WERI-Rb-1 (cell line): Measurements from ENCODE around the gene PKDCC.
A peak's percentile ranks its signal among the peaks of the same experiment; 100 is the strongest.

ENCODE experiments used
- DNase-seq: peaks from one replicate; pipeline ENCODE4 v3.0.0-alpha.2; 2020
- H3K27ac ChIP-seq: fragments of 250-450 bp; sonication (Bioruptor Pico); 2 replicates; pipeline ENCODE4 v1.5.1; 2020; ENCODE audit warnings: mild to moderate bottlenecking, moderate library complexity
- H3K27me3 ChIP-seq: fragments of 250-450 bp; sonication (Bioruptor Pico); 2 replicates; pipeline ENCODE4 v1.5.1; 2021; ENCODE audit warnings: mild to moderate bottlenecking, low read depth, moderate library complexity; ENCODE audit not compliant: insufficient read depth, severe bottlenecking
- H3K36me3 ChIP-seq: fragments of 250-450 bp; sonication (Bioruptor Pico); 2 replicates; pipeline ENCODE4 v1.5.1; 2020; ENCODE audit warnings: mild to moderate bottlenecking, moderate library complexity
- H3K4me3 ChIP-seq: 2 replicates; pipeline ENCODE4 v1.5.1; 2011; ENCODE audit warnings: low read depth, mild to moderate bottlenecking, control low read depth, low read length
- H3K9me3 ChIP-seq: fragments of 250-450 bp; sonication (Bioruptor Pico); 2 replicates; pipeline ENCODE4 v1.5.1; 2021; ENCODE audit warnings: mild to moderate bottlenecking, moderate library complexity; ENCODE audit not compliant: severe bottlenecking
- TF ChIP-seq, protein P1 (sequence below): IDR thresholded peaks from 2 replicates; pipeline ENCODE4 v1.5.1; 2011; ENCODE audit warnings: low read depth, mild to moderate bottlenecking, control low read depth, inconsistent platforms, low read length

Gene PKDCC

DNA sequence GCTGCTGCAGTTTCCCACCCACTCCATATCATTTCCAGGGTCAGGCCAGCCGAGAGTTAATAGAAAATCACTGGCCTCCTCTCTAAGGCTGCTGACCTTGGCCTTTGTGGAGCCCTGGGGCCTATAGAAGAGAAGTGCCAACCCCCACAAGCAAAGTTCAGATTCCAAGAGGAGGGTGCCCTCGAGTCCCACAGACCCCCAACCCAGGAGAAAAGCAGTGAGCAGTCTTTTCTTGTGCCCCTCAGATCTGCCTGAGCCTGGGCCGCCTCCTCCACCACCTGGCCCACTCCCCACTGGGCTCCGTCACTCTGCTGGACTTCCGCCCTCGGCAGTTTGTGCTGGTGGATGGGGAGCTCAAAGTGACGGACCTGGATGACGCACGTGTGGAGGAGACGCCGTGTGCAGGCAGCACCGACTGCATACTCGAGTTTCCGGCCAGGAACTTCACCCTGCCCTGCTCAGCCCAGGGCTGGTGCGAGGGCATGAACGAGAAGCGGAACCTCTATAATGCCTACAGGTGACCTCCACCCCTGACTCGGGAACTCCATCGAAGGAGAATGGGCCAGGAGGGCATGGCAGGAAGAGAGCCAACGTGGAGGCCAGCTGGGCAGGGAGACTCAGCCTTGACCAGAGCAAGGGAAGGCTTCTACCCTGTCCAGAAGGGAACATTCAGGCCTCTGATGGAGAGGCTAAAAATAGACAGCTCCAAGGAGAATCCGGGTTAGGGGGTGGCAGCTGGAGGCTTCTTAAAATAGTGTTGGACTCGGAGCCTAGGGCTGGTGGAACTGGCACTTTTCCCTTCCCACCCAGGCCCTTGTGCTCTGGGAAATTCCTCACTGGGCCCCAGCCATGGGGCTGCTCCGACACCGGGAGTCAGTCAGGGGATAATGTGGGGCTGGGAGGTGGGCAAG, 6.2 kb downstream of the PKDCC start:
- H3K4me3 ChIP-seq, result no peak overlapping the region
- DNase-seq, result no peak
- peaks cover 19% of the 10 kb centered on the region for H3K27me3 ChIP-seq
- no peak overlapping the region for H3K27ac ChIP-seq
- peaks cover 2% of the 10 kb centered on the region for H3K9me3 ChIP-seq
- TF ChIP-seq, protein P1, sequence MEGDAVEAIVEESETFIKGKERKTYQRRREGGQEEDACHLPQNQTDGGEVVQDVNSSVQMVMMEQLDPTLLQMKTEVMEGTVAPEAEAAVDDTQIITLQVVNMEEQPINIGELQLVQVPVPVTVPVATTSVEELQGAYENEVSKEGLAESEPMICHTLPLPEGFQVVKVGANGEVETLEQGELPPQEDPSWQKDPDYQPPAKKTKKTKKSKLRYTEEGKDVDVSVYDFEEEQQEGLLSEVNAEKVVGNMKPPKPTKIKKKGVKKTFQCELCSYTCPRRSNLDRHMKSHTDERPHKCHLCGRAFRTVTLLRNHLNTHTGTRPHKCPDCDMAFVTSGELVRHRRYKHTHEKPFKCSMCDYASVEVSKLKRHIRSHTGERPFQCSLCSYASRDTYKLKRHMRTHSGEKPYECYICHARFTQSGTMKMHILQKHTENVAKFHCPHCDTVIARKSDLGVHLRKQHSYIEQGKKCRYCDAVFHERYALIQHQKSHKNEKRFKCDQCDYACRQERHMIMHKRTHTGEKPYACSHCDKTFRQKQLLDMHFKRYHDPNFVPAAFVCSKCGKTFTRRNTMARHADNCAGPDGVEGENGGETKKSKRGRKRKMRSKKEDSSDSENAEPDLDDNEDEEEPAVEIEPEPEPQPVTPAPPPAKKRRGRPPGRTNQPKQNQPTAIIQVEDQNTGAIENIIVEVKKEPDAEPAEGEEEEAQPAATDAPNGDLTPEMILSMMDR, result no peak
- no peaks in the 10 kb centered on the region for H3K36me3 ChIP-seq

DNA sequence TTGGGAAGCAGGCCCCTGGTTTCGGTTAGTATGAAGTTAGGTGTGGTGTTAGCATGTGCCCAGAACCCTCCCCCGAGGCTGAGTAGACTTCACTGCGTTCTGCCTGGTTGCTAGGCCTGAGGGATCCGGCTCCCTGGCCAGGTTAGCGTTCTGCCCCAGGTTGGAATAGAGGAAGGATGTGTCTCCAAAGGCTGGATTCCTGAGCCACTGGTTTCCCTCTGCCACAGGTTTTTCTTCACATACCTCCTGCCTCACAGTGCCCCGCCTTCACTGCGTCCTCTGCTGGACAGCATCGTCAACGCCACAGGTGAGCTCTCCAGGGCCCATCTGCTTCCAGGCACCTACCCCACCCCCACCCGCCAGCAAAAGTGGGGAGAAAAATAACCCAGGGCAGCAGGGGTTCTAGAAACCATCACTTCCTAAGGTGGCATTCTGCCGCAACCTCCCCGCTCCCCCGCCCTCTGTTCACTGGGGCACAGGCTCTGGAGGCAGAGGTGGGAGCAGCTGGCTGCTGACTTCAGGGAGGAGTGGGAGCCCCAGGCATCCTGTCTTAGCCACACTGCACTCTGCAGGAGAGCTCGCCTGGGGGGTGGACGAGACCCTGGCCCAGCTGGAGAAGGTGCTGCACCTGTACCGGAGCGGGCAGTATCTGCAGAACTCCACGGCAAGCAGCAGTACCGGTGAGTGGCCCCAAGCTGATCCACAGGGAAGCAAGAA, 7.1 kb downstream of the PKDCC start:
- Histone ChIP-seq H3K36me3 (no peaks in the 10 kb centered on the region), H3K4me3 (no peak overlapping the region), H3K9me3 (no peaks in the 10 kb centered on the region), H3K27me3 (peaks cover 17% of the 10 kb centered on the region), H3K27ac (no peak overlapping the region)
- peak; percentile 86 for DNase-seq
- TF ChIP-seq, protein P1, result peak; percentile 96

DNA sequence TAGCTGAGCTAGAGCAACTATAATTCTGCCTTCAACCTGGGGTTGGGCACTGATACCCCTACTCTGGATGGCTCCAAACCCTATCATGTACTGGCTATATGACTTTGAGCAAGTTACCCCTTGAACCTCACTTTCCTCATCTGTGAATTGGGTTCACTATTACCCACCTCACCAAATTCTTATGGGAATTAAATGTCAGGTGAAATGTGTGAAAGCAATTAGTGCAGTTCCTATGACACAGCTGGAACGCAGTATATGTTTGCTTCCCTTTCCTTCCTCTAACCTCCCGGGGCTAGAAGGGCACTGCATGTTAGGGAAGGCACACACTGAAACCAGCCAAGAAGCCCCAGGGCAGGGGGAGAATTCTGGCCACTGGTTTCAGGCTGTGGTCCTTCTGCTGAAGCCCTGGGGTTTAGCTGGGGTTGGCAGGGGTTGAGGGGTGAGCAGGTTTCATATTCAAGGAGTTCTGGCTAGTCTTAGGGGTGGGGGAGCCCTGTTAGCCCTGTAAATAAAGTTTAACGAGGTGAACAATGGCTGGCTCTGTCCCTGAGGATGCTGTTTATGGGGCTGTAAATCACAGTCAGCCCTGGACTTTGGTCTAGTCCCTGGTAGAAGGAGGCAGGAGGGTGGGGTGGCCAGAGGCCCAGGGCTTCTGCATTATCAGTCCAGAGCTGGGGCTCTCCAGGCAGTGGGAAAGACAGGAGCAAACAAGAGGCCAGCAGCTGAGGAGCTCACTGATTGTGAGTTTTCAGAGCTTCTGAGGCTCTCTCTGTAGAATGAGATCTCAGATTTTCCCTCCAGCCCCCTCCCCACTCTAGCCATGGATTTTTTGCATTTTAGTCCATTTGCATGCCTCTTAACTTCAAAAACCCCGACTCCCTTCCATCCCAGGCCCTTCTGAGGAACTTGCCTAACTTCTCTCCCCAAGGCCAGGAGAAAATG, 8.0 kb downstream of the PKDCC start:
- Histone ChIP-seq H3K36me3 (no peaks in the 10 kb centered on the region), H3K4me3 (no peak overlapping the region), H3K9me3 (no peaks in the 10 kb centered on the region), H3K27me3 (peaks cover 7% of the 10 kb centered on the region), H3K27ac (no peak overlapping the region)
- TF ChIP-seq, protein P1, result no peak
- DNase-seq, result no peak

DNA sequence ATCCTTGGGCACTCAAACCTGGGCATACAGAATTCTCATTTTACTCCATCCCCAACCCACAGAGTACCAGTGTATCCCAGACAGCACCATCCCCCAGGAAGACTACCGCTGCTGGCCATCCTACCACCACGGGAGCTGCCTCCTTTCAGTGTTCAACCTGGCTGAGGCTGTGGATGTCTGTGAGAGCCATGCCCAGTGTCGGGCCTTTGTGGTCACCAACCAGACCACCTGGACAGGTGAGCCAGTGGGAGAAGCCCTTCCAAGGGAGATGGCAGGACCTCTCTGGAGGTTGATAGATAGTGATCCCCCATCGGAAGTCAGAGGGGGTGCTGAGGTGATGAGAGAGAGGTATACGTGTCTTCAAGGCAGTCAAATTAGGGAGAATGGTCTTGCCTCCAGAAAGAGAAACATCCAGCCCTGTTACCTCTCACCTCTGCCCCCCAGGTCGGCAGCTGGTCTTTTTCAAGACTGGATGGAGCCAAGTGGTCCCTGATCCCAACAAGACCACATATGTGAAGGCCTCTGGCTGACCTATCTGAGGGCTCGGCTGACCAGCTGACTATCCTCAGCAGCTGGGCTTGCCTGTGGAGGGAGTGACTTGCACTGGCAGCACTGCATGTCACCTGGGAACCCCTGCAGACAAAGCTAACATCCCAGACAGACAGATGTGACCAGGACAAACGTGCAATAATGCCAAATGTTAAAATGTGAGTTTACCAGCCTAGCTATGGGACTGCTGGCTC, 9.5 kb downstream of the PKDCC start:
- DNase-seq, result no peak
- Histone ChIP-seq H3K27me3 (peaks cover 11% of the 10 kb centered on the region), H3K9me3 (no peaks in the 10 kb centered on the region), H3K36me3 (no peaks in the 10 kb centered on the region), H3K27ac (no peak overlapping the region), H3K4me3 (no peak overlapping the region)
- TF ChIP-seq, protein P1, result no peak

DNA sequence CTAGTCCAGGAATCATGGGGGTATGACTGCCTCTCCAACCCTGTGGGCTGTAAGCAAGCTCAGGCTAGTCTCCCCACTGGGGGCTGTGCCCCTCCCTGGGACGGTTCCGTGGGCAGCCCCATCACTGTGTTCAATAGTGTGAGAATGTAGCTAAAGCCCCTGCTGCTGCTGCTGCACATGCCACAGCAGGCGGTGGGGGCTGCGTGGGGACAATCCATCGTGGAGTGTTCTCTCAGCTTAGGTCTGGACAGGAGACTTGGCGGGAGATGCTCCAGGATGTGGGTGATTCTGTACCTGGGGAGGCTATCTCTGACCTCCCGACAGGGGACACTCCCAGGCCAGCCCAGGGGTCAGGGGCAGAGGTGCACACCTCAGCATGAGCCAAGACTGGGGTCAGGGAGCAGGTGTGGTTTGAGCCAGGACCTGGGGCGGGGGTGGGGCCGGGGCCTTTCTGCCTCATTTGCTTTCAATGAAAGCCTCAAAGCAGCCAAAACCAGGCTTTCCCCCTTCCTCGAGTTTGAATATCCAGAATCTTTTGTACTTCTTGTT, 10.2 kb downstream of the PKDCC start:
- TF ChIP-seq, protein P1, result no peak
- H3K36me3 ChIP-seq, result no peaks in the 10 kb centered on the region
- no peak for DNase-seq
- no peak overlapping the region for H3K4me3 ChIP-seq
- no peak overlapping the region for H3K27ac ChIP-seq
- H3K9me3 ChIP-seq, result no peaks in the 10 kb centered on the region
- H3K27me3 ChIP-seq, result peaks cover 11% of the 10 kb centered on the region
